IMR-90 (cell line): ENCODE measurements around the gene IFNL3. TPM values are rescaled to one million over a fixed set of nuclear protein-coding genes. Genes with fewer than 3 reads are reported as not detected.

Source experiments
- ATAC-seq: fragments of 200-7000 bp; cut with Tn5 transposase; 2 replicates; pipeline ENCODE4 v1.9.1; 2020; ENCODE audit warnings: low read depth, mild to moderate bottlenecking, moderate library complexity
- BruUV-seq: library from RNA; stranded (reverse); fragments of 400-500 nt; replicated peaks from 2 replicates; lab custom pipeline; 2021; lab: Mats Ljungman, UMichigan
- CTCF ChIA-PET: fragments of 300-600 bp; formaldehyde crosslinking; extraction: SDS; loops from one replicate; lab custom pipeline; 2021; ENCODE audit warnings: antibody characterized with exemption; lab: Yijun Ruan, JAX
- POLR2A ChIA-PET: fragments of 300-600 bp; sonication (Branson Sonifier 250); formaldehyde crosslinking; loops from one replicate; lab custom pipeline; 2022; ENCODE audit warnings: antibody characterized with exemption; ENCODE audit not compliant: unreplicated experiment; lab: Charles Lee
- DNase-seq: peaks from one replicate; pipeline ENCODE4 v3.0.0; 2013
- H2AFZ ChIP-seq: replicated peaks from 2 replicates; pipeline ENCODE3; 2013; ENCODE audit warnings: low read length, mild to moderate bottlenecking; ENCODE audit not compliant: poor library complexity
- H2AK5ac ChIP-seq: 2 replicates; pipeline ENCODE4 v1.6.1; 2013; ENCODE audit warnings: low read depth, low read length, inconsistent platforms
- H2AK9ac ChIP-seq: replicated peaks from 2 replicates; pipeline ENCODE3; 2013; ENCODE audit warnings: mild to moderate bottlenecking, low read depth, low read length, moderate library complexity; ENCODE audit not compliant: poor library complexity
- H2BK120ac ChIP-seq: 2 replicates; pipeline ENCODE4 v1.6.1; 2013; ENCODE audit warnings: low read depth, low read length, inconsistent platforms
- H2BK15ac ChIP-seq: 3 replicates; pipeline ENCODE4 v1.6.1; 2013; ENCODE audit warnings: low read depth, low read length, inconsistent platforms
- H2BK20ac ChIP-seq: 2 replicates; pipeline ENCODE4 v1.6.1; 2013; ENCODE audit warnings: low read depth, mild to moderate bottlenecking, inconsistent platforms, low read length, moderate library complexity
- H2BK5ac ChIP-seq: 2 replicates; pipeline ENCODE4 v1.6.1; 2013; ENCODE audit warnings: mild to moderate bottlenecking, low read depth, low read length, inconsistent platforms; ENCODE audit not compliant: poor library complexity, severe bottlenecking
- H3K14ac ChIP-seq: replicated peaks from 2 replicates; pipeline ENCODE4 v1.6.1; 2013; ENCODE audit warnings: low read depth, low read length, inconsistent platforms
- H3K18ac ChIP-seq: 2 replicates; pipeline ENCODE4 v1.6.1; 2013; ENCODE audit warnings: low read depth, low read length, control low read depth
- H3K23ac ChIP-seq: 2 replicates; pipeline ENCODE4 v1.6.1; 2013; ENCODE audit warnings: low read depth, low read length, inconsistent platforms
- H3K27ac ChIP-seq: 2 replicates; pipeline ENCODE4 v1.5.1; 2013; ENCODE audit warnings: mild to moderate bottlenecking, control low read depth, low read length; ENCODE audit not compliant: insufficient read depth
- H3K27me3 ChIP-seq: 2 replicates; pipeline ENCODE4 v1.6.1; 2013; ENCODE audit warnings: low read length; ENCODE audit not compliant: control insufficient read depth, insufficient read depth
- H3K36me3 ChIP-seq: 2 replicates; pipeline ENCODE4 v1.6.1; 2013; ENCODE audit warnings: low read length, mixed read lengths; ENCODE audit not compliant: control insufficient read depth, insufficient read depth
- H3K4ac ChIP-seq: 2 replicates; pipeline ENCODE4 v1.6.1; 2013; ENCODE audit warnings: low read depth, low read length, inconsistent platforms
- H3K4me1 ChIP-seq: 2 replicates; pipeline ENCODE4 v1.6.1; 2013; ENCODE audit warnings: low read length, mixed read lengths; ENCODE audit not compliant: control insufficient read depth, insufficient read depth
- H3K4me2 ChIP-seq: 2 replicates; pipeline ENCODE4 v1.6.1; 2013; ENCODE audit warnings: low read depth, mild to moderate bottlenecking, control low read depth, low read length, moderate library complexity
- H3K4me3 ChIP-seq: 2 replicates; pipeline ENCODE4 v1.5.1; 2013; ENCODE audit warnings: low read depth, mild to moderate bottlenecking, control low read depth, low read length, moderate library complexity; ENCODE audit not compliant: insufficient read depth
- H3K56ac ChIP-seq: 2 replicates; pipeline ENCODE4 v1.6.1; 2013; ENCODE audit warnings: low read length, inconsistent platforms; ENCODE audit not compliant: insufficient read depth; ENCODE audit errors: extremely low read depth
- H3K79me1 ChIP-seq, 2 experiments: 2 replicates each; pipeline ENCODE4 v1.6.1; 2013; ENCODE audit warnings: low read length in 2 of 2, inconsistent platforms in 1 of 2, low read depth in 1 of 2
- H3K9ac ChIP-seq: 2 replicates; pipeline ENCODE4 v1.6.1; 2013; ENCODE audit warnings: low read depth, low read length, control low read depth
- H3K9me1 ChIP-seq: 2 replicates; pipeline ENCODE4 v1.6.1; 2013; ENCODE audit warnings: low read length, inconsistent platforms; ENCODE audit not compliant: insufficient read depth
- H3K9me3 ChIP-seq: 2 replicates; pipeline ENCODE4 v1.6.1; 2013; ENCODE audit warnings: low read length; ENCODE audit not compliant: control insufficient read depth, insufficient read depth
- H4K20me1 ChIP-seq: 2 replicates; pipeline ENCODE4 v1.6.1; 2013; ENCODE audit warnings: low read length, inconsistent platforms; ENCODE audit not compliant: insufficient read depth
- H4K5ac ChIP-seq: 2 replicates; pipeline ENCODE4 v1.6.1; 2013; ENCODE audit warnings: mild to moderate bottlenecking, low read depth, low read length, control low read depth
- H4K8ac ChIP-seq, 2 experiments: 2 replicates each; pipeline ENCODE4 v1.6.1; 2013; ENCODE audit warnings: low read depth in 2 of 2, low read length in 2 of 2, control low read depth in 1 of 2, inconsistent platforms in 1 of 2
- H4K91ac ChIP-seq: 2 replicates; pipeline ENCODE4 v1.6.1; 2013; ENCODE audit warnings: low read depth, low read length, inconsistent platforms; ENCODE audit not compliant: insufficient read depth
- BHLHE40 ChIP-seq: fragments of 150-350 bp; IDR thresholded peaks from 2 replicates; pipeline ENCODE4 v1.6.1; 2016; ENCODE audit warnings: mild to moderate bottlenecking, low read depth, low read length
- CEBPB ChIP-seq: IDR thresholded peaks from 2 replicates; pipeline ENCODE4 v1.6.1; 2012; ENCODE audit warnings: low read depth, low read length, improper control_type of control experiment
- CHD1 ChIP-seq: IDR thresholded peaks from 2 replicates; pipeline ENCODE4 v1.6.1; 2012; ENCODE audit warnings: low read depth, low read length, improper control_type of control experiment
- CTCF ChIP-seq: conservative IDR thresholded peaks from 2 replicates; pipeline ENCODE4 v1.5.1; 2012; ENCODE audit warnings: mild to moderate bottlenecking, low read depth, low read length, improper control_type of control experiment
- FOS ChIP-seq: fragments of 150-350 bp; IDR thresholded peaks from 2 replicates; pipeline ENCODE4 v1.6.1; 2016; ENCODE audit warnings: low read depth, low read length
- MAFK ChIP-seq: IDR thresholded peaks from 2 replicates; pipeline ENCODE4 v1.6.1; 2012; ENCODE audit warnings: low read depth, low read length, improper control_type of control experiment
- MAZ ChIP-seq: IDR thresholded peaks from 2 replicates; pipeline ENCODE4 v1.6.1; 2012; ENCODE audit warnings: low read depth, mild to moderate bottlenecking, low read length, improper control_type of control experiment, moderate library complexity, borderline replicate concordance
- MXI1 ChIP-seq: IDR thresholded peaks from 2 replicates; pipeline ENCODE4 v1.6.1; 2012; ENCODE audit warnings: low read depth, mild to moderate bottlenecking, low read length, moderate library complexity, borderline replicate concordance
- NFE2L2 ChIP-seq: fragments of 150-350 bp; IDR thresholded peaks from 2 replicates; pipeline ENCODE4 v1.6.1; 2016; ENCODE audit warnings: low read depth, mild to moderate bottlenecking, low read length
- POLR2A ChIP-seq: IDR thresholded peaks from 2 replicates; pipeline ENCODE4 v1.6.1; 2012; ENCODE audit warnings: mild to moderate bottlenecking, low read depth, low read length
- RAD21 ChIP-seq: IDR thresholded peaks from 2 replicates; pipeline ENCODE4 v1.6.1; 2012; ENCODE audit warnings: low read length, improper control_type of control experiment
- RCOR1 ChIP-seq: IDR thresholded peaks from 2 replicates; pipeline ENCODE4 v1.6.1; 2012; ENCODE audit warnings: mild to moderate bottlenecking, low read length, improper control_type of control experiment; ENCODE audit not compliant: insufficient replicate concordance
- RFX5 ChIP-seq: IDR thresholded peaks from 2 replicates; pipeline ENCODE4 v1.8.0; 2012; ENCODE audit warnings: low read depth, mild to moderate bottlenecking, low read length, moderate library complexity
- SMC3 ChIP-seq: fragments of 150-350 bp; IDR thresholded peaks from 2 replicates; pipeline ENCODE4 v1.6.1; 2016; ENCODE audit warnings: low read depth, mild to moderate bottlenecking, antibody characterized with exemption, low read length, moderate library complexity
- WGBS, 2 experiments: methylation state at CpG; one replicate each; pipeline versions ENCODE4 v1.1.5 to v1.1.7; 2013; ENCODE audit warnings: missing lambda C conversion rate in 2 of 2; ENCODE audit not compliant: insufficient read length in 1 of 2; ENCODE audit errors: extremely low coverage in 2 of 2; 5-methylcytosine and 5-hydroxymethylcytosine counted together
- dilution Hi-C: fragments of 300-500 bp; cut with HindIII; formaldehyde crosslinking; loops from one replicate; pipeline ENCODE4 v1.14.3; 2018; ENCODE audit warnings: low sequenced_read_pairs; ENCODE audit not compliant: unreplicated experiment
- in situ Hi-C: fragments of 300-500 bp; cut with MboI; formaldehyde crosslinking; loops from 3 replicates; pipeline ENCODE4 v1.14.3; 2019; ENCODE audit warnings: low sequenced_read_pairs, inconsistent platforms, mixed read lengths
- intact Hi-C: fragments of 100-400 bp; cut with micrococcal nuclease; formaldehyde crosslinking; loops from 2 replicates; pipeline ENCODE4 v1.10.0; 2022
- polyA plus RNA-seq, 3 experiments: library from polyadenylated mRNA; depleted of rRNA; stranded (reverse); fragments of >200 nt; gene quantifications; 2 replicates each; pipeline ENCODE4 v1.2.3, GENCODE V29; 2012; ENCODE audit warnings: low replicate concordance in 1 of 3
- total RNA-seq: library from RNA; depleted of rRNA; stranded (reverse); fragments of >200 nt; gene quantifications from 2 replicates; pipeline ENCODE4 v1.2.3, GENCODE V29; 2012
- TF ChIP-seq, protein P1 (sequence below): fragments of 150-350 bp; IDR thresholded peaks from 2 replicates; pipeline ENCODE4 v1.6.1; 2016; ENCODE audit warnings: low read depth, mild to moderate bottlenecking, low read length, moderate library complexity, borderline replicate concordance
- TF ChIP-seq, protein P2 (sequence below): fragments of 150-350 bp; IDR thresholded peaks from 2 replicates; pipeline ENCODE4 v1.6.1; 2017; ENCODE audit warnings: mild to moderate bottlenecking, antibody characterized with exemption, low read length, low read depth

Gene IFNL3
- total and polyA plus RNA-seq, 2 of the 4 experiments (the other 2 are of a cell fraction): not detected

DNA sequence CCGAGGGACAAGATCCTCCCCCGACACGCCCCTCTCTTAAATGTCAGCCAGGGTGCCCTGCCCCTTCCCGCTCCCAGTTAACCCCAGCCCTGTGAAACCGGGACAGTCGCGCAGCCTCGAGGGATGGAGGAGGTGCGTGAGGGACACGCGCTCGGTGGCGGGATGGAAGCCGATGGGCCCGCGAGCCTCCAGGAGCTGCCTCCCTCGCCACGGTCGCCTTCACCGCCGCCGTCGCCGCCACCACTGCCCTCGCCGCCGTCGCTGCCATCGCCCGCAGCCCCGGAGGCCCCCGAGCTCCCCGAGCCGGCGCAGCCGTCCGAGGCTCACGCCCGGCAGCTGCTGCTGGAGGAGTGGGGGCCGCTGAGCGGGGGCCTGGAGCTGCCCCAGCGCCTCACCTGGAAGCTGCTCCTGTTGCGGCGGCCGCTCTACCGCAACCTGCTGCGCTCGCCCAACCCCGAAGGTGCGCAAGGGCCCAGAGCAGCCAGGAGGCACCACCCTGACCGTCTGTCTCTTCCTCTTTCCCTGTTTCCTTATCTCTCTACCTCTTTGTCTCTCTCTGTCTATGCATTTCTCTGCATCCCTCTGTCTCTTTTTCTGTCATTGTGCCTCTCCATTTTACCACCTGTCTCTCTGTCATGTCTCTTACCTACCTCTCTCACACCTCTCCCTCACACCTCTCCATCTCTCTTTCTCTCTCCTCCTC, 47.8 kb downstream of the IFNL3 start, which contains the start of gene NCCRP1:
Gene NCCRP1 (plus strand): TSS at position 105 of the 703 bp plus-strand sequence. CDS start 19 bp downstream, at position 124.
- no peak within 1 kb of the TSS for H3K27ac ChIP-seq
- no peak within 1 kb of the TSS for H2AK9ac ChIP-seq
- H4K91ac ChIP-seq: no peak within 1 kb of the TSS
- no peak within 1 kb of the TSS for H3K56ac ChIP-seq
- peaks cover 49% of the 10 kb centered on the region for H3K27me3 ChIP-seq
- ATAC-seq (no peak), DNase-seq (no peak)
- H2BK15ac ChIP-seq: no peak within 1 kb of the TSS
- TF ChIP-seq, protein P1, sequence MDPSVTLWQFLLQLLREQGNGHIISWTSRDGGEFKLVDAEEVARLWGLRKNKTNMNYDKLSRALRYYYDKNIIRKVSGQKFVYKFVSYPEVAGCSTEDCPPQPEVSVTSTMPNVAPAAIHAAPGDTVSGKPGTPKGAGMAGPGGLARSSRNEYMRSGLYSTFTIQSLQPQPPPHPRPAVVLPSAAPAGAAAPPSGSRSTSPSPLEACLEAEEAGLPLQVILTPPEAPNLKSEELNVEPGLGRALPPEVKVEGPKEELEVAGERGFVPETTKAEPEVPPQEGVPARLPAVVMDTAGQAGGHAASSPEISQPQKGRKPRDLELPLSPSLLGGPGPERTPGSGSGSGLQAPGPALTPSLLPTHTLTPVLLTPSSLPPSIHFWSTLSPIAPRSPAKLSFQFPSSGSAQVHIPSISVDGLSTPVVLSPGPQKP: no peak
- TF ChIP-seq FOS: no peak
- no peak for TF ChIP-seq NFE2L2
- TF ChIP-seq POLR2A: no peak
- no peak for TF ChIP-seq RCOR1
- TF ChIP-seq BHLHE40: no peak
- TF ChIP-seq, protein P2, sequence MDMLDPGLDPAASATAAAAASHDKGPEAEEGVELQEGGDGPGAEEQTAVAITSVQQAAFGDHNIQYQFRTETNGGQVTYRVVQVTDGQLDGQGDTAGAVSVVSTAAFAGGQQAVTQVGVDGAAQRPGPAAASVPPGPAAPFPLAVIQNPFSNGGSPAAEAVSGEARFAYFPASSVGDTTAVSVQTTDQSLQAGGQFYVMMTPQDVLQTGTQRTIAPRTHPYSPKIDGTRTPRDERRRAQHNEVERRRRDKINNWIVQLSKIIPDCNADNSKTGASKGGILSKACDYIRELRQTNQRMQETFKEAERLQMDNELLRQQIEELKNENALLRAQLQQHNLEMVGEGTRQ: no peak
- no peak for TF ChIP-seq MAZ
- no peak for TF ChIP-seq CEBPB
- TF ChIP-seq CHD1: no peak
- TF ChIP-seq MAFK: no peak
- no peak for TF ChIP-seq RFX5
- TF ChIP-seq MXI1: no peak
- no peak for TF ChIP-seq SMC3
- TF ChIP-seq CTCF: no peak
- TF ChIP-seq RAD21: no peak
- no peak within 1 kb of the TSS for H2BK5ac ChIP-seq
- in situ Hi-C loops: no loop called here
- no peak within 1 kb of the TSS for H3K4me3 ChIP-seq
- H3K36me3 ChIP-seq: no peaks in the 10 kb centered on the region
- no peaks in the 10 kb centered on the region for H3K79me1 ChIP-seq
- no peak within 1 kb of the TSS for H3K23ac ChIP-seq
- no peak within 1 kb of the TSS for H3K18ac ChIP-seq
- H4K8ac ChIP-seq: no peak within 1 kb of the TSS
- ChIA-PET CTCF (no interaction called here), POLR2A (no interaction called here)
- dilution Hi-C loops: no loop called here
- no peaks in the 10 kb centered on the region; the same call in 1 of the 2 replicates for H3K4me1 ChIP-seq
- no peak within 1 kb of the TSS for H3K9ac ChIP-seq
- BruUV-seq: no TSS peak
- H2BK20ac ChIP-seq: no peak within 1 kb of the TSS
- no peaks in the 10 kb centered on the region for H4K20me1 ChIP-seq
- no peak within 1 kb of the TSS for H2BK120ac ChIP-seq
- H3K4ac ChIP-seq: no peak within 1 kb of the TSS
- H2AK5ac ChIP-seq: no peak within 1 kb of the TSS
- no peak within 1 kb of the TSS for H3K14ac ChIP-seq
- 2% methylated on average over 22 of the region's 51 CpGs; no CpG with 5 or more reads in 1 of the 2 experiments for WGBS, 2 experiments
- H3K4me2 ChIP-seq: peak within 1 kb of the TSS; percentile 14; the same call in 1 of the 2 replicates
- H4K5ac ChIP-seq: no peak within 1 kb of the TSS
- H3K9me1 ChIP-seq: no peaks in the 10 kb centered on the region
- H3K9me3 ChIP-seq: no peaks in the 10 kb centered on the region
- intact Hi-C loops: loop anchor here (5.0 kb wide), 1 partner anchor 130 kb away; no protein-coding TSS in a partner anchor
- H2AFZ ChIP-seq: peak within 1 kb of the TSS; percentile 75
